Measurements from ENCODE around the gene SUPT4H1. TPM values are rescaled to one million over a fixed set of nuclear protein-coding genes. Genes with fewer than 3 reads are reported as not detected.

Gene SUPT4H1
- total and polyA plus RNA-seq, 7 donors: 50.5 to 114 (median 65.3) TPM

- no peak overlapping the region for H3K4me3 ChIP-seq
- H3K4me1 ChIP-seq: no peaks in the 10 kb centered on the region
- no peaks in the 10 kb centered on the region for H3K9me3 ChIP-seq
- no peaks in the 10 kb centered on the region for H3K27me3 ChIP-seq
- DNase-seq: no peak
- no peaks in the 10 kb centered on the region for H3K36me3 ChIP-seq
- no peak overlapping the region for H3K27ac ChIP-seq
- intact Hi-C loops (cut with DNase I): no loop called here
- TF ChIP-seq POLR2A (IDR thresholded peaks at IDR 0.05) (no peak), POLR2AphosphoS5 (IDR thresholded peaks at IDR 0.05) (no peak), CTCF (IDR thresholded peaks at IDR 0.05) (no peak), EP300 (IDR thresholded peaks at IDR 0.05) (no peak)
- WGBS, 2 donors: 19 to 56% methylated on average over 5 of the region's 5 CpGs
Measured at GRCh38 chr17:58365980-58366595, 14.1 kb upstream of the SUPT4H1 start.

GRCh38 chr17:58365185-58365979 lies 13.4 kb upstream of the SUPT4H1 start:
- no peaks in the 10 kb centered on the region for H3K27me3 ChIP-seq
- no peaks in the 10 kb centered on the region for H3K36me3 ChIP-seq
- DNase-seq: no peak
- H3K9me3 ChIP-seq: no peaks in the 10 kb centered on the region
- intact Hi-C loops (cut with DNase I): no loop called here
- H3K4me1 ChIP-seq: no peaks in the 10 kb centered on the region
- no peak overlapping the region for H3K27ac ChIP-seq
- H3K4me3 ChIP-seq: no peak overlapping the region
- TF ChIP-seq POLR2A (IDR thresholded peaks at IDR 0.05) (no peak), CTCF (IDR thresholded peaks at IDR 0.05) (no peak), EP300 (IDR thresholded peaks at IDR 0.05) (no peak), POLR2AphosphoS5 (IDR thresholded peaks at IDR 0.05) (no peak)

GRCh38 chr17:58364270-58364942 lies 12.4 kb upstream of the SUPT4H1 start:
- 18 to 62% methylated on average over 7 of the region's 7 CpGs for WGBS, 2 donors
- Histone ChIP-seq H3K36me3 (no peaks in the 10 kb centered on the region), H3K4me1 (no peaks in the 10 kb centered on the region), H3K27ac (no peak overlapping the region), H3K9me3 (no peaks in the 10 kb centered on the region), H3K27me3 (no peaks in the 10 kb centered on the region), H3K4me3 (no peak overlapping the region)
- intact Hi-C loops (cut with DNase I): no loop called here
- no peak for TF ChIP-seq EP300 (IDR thresholded peaks at IDR 0.05)
- TF ChIP-seq POLR2AphosphoS5 (IDR thresholded peaks at IDR 0.05): no peak
- no peak for TF ChIP-seq CTCF (IDR thresholded peaks at IDR 0.05)
- no peak for TF ChIP-seq POLR2A (IDR thresholded peaks at IDR 0.05)
- DNase-seq: no peak

- no peak overlapping the region for H3K27ac ChIP-seq
Measured at GRCh38 chr17:58363457-58364185, 11.6 kb upstream of the SUPT4H1 start.

More at GRCh38 chr17:58363457-58364185, 11.6 kb upstream of the SUPT4H1 start:
- intact Hi-C loops (cut with DNase I): no loop called here
- no peaks in the 10 kb centered on the region for H3K4me1 ChIP-seq
- 66 to 80% methylated on average over 8 of the region's 8 CpGs for WGBS, 2 donors
- no peak overlapping the region for H3K4me3 ChIP-seq
- H3K36me3 ChIP-seq: no peaks in the 10 kb centered on the region
- DNase-seq: no peak
- H3K9me3 ChIP-seq: no peaks in the 10 kb centered on the region
- H3K27me3 ChIP-seq: no peaks in the 10 kb centered on the region
- TF ChIP-seq EP300 (IDR thresholded peaks at IDR 0.05): no peak
- no peak for TF ChIP-seq POLR2A (IDR thresholded peaks at IDR 0.05)
- TF ChIP-seq POLR2AphosphoS5 (IDR thresholded peaks at IDR 0.05): no peak
- TF ChIP-seq CTCF (IDR thresholded peaks at IDR 0.05): no peak

All from sigmoid colon (tissue), 7 donors.